Measurements from ENCODE around the gene HAUS2.

DNA sequence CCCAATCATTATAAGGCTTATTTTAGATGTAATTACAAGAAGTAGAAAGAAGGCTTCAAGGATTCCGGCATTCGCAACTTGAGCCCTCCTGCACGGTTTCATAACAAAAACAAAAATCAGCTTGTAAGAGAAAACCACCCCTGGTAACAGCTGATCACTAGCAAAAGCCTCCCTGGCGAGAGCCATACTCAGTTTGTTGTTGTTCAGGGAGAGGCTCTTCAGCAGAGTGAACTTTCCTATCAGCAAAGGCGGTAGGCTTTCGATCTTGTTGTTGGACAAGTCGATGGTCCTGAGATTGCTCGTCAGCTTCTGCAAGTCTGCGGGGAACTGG, 755 bp upstream of the HAUS2 start:
- TF ChIP-seq CTCF (IDR thresholded peaks at IDR 0.05) (no peak), ZFX (IDR thresholded peaks at IDR 0.05; ENCODE audit: borderline replicate concordance) (no peak)
